Measurements from ENCODE around the gene RTRAF. TPM values are rescaled to one million over a fixed set of nuclear protein-coding genes. Genes with fewer than 3 reads are reported as not detected.

The RTRAF gene
- total and polyA plus RNA-seq, 12 donors, result 178 to 276 (median 214) TPM

DNA sequence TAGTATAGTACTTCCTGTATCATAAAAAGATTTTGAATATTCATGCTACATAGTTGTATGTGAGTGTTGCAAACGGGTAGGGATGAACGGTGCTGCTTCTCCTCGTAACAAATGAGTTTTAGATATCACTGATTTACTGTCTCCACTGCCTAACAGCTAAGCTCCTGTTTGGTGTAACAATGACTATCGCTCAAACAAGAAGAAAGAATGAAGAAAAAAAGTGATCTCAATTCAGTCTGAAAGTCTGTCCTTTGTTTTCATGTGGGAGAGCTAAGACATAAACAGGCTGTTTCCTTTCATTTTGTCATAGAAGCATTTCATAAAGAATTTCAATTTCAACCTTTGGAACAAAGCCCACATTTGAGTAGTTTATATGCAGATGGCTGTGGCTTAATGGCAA lies 26.1 kb upstream of the RTRAF start:
- DNase-seq (no peak), ATAC-seq (no peak)
- intact Hi-C loops (cut with DNase I), result no loop called here
- peak overlapping the region in 5 of 10 donors; percentile 5 to 26 (median 18) for H3K4me3 ChIP-seq
- TF ChIP-seq, protein P1, sequence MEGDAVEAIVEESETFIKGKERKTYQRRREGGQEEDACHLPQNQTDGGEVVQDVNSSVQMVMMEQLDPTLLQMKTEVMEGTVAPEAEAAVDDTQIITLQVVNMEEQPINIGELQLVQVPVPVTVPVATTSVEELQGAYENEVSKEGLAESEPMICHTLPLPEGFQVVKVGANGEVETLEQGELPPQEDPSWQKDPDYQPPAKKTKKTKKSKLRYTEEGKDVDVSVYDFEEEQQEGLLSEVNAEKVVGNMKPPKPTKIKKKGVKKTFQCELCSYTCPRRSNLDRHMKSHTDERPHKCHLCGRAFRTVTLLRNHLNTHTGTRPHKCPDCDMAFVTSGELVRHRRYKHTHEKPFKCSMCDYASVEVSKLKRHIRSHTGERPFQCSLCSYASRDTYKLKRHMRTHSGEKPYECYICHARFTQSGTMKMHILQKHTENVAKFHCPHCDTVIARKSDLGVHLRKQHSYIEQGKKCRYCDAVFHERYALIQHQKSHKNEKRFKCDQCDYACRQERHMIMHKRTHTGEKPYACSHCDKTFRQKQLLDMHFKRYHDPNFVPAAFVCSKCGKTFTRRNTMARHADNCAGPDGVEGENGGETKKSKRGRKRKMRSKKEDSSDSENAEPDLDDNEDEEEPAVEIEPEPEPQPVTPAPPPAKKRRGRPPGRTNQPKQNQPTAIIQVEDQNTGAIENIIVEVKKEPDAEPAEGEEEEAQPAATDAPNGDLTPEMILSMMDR (IDR thresholded peaks at IDR 0.05), result no peak
- peaks cover 0 to 26% (median 4%) of the 10 kb centered on the region in 9 donors for H3K4me1 ChIP-seq
- peaks cover 0 to 27% (median 0%) of the 10 kb centered on the region in 9 donors for H3K36me3 ChIP-seq
- peaks cover 0 to 25% (median 15%) of the 10 kb centered on the region in 11 donors for H3K9me3 ChIP-seq
- 28 to 44% methylated on average over 4 of the region's 4 CpGs for WGBS, 2 donors
- H3K27ac ChIP-seq, result peak overlapping the region in 1 of 10 donors; percentile 5
- peaks cover 0 to 4% (median 0%) of the 10 kb centered on the region in 7 donors for H3K27me3 ChIP-seq

DNA sequence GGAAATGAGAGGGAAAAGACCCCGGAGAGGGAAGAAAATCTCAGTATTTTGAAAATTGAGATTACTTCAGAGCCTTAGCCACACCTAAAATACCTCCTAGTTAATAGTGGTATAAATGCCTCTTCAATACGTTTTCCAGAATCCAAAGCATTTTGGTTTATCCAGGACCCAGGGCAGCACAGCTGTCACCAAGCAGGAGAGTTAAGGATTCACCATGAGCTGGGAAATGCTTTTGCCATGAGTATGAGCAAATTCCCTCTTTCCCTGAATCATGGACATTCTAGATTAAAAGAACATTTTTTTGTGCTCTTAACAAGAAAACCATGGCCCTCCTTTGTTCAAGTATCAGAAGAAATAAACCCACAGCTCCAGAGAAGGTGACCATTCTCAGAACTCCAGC lies 21.8 kb upstream of the RTRAF start:
- DNase-seq (no peak), ATAC-seq (no peak)
- WGBS, 2 donors, result 84 to 88% methylated on average over 2 of the region's 2 CpGs
- Histone ChIP-seq H3K9me3 (no peaks in the 10 kb centered on the region), H3K4me3 (no peak overlapping the region), H3K27ac (no peak overlapping the region), H3K27me3 (peaks cover 0 to 4% (median 0%) of the 10 kb centered on the region in 7 donors), H3K36me3 (peaks cover 0 to 20% (median 0%) of the 10 kb centered on the region in 9 donors), H3K4me1 (peaks cover 0 to 18% (median 2%) of the 10 kb centered on the region in 9 donors)
- intact Hi-C loops (cut with DNase I), result no loop called here
- TF ChIP-seq, protein P1 (IDR thresholded peaks at IDR 0.05), result no peak

DNA sequence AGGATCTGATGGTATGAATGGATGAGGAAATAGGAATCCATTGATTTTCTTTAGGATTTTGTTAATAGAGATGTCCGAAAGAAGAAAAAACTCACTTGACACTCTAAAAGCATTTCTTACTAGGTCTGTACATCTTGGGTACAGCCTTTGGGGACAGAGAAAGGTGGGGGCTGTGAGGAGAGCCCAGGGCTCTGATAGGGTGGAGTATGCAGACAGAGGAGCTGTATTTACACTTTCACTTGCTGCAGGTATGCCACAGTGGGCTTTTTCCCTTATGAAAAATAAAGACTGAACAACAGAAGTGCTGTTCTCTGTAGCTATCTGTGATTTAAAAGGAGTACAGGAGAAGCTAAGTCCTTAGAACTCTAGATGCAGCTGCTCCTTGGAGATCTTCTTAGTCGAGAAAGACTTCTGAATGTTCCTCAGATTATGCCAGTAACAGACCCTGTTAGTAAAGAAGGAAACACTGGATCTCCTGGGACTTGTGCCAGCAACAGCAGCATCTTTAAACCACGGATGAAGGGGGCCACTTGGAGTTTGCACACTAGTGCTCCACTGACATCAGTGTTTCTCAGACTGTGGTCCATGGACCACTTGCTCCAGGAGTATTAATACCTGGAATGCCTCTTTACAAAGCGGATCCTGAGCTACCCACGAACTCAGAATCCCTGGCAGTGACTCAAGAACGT lies 19.4 kb upstream of the RTRAF start:
- H3K36me3 ChIP-seq, result peaks cover 0 to 11% (median 0%) of the 10 kb centered on the region in 9 donors
- no peak for ATAC-seq
- peaks cover 0 to 4% (median 0%) of the 10 kb centered on the region in 7 donors for H3K27me3 ChIP-seq
- no peak overlapping the region for H3K4me3 ChIP-seq
- TF ChIP-seq, protein P1 (IDR thresholded peaks at IDR 0.05), result no peak
- 68 to 71% methylated on average over 6 of the region's 6 CpGs for WGBS, 2 donors
- no peaks in the 10 kb centered on the region for H3K9me3 ChIP-seq
- intact Hi-C loops (cut with DNase I), result loop anchor here in 8 of 10 donors (10.0 kb wide), 4 partner anchors 105 to 685 kb away; partner anchors contain the start of gene GNG2 (in 6 of the 8)
- H3K27ac ChIP-seq, result no peak overlapping the region
- no peak for DNase-seq
- H3K4me1 ChIP-seq, result no peaks in the 10 kb centered on the region

DNA sequence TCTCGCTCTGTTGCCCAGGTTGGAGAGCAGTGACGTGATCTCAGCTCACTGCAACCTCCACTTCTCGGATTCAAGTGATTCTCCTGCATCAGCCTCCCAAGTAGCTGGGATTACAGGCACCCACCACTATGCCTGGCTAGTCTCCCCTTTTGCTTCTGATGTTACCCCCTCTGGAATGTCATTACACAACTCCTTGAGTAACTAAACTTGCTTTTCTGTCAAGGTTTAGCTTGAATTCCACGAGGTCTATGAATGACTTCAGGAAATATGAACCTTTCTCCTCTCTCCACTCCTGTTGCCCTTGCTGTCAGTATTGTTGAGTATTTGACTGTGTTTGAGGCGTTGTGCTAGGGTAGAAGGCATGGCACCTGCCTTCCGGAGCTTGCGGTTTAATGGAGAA lies 16.8 kb upstream of the RTRAF start:
- 97 to 98% methylated on average over 7 of the region's 7 CpGs for WGBS, 2 donors
- H3K9me3 ChIP-seq, result no peaks in the 10 kb centered on the region
- TF ChIP-seq, protein P1 (IDR thresholded peaks at IDR 0.05), result no peak
- H3K36me3 ChIP-seq, result no peaks in the 10 kb centered on the region
- no peak overlapping the region for H3K4me3 ChIP-seq
- ATAC-seq (no peak), DNase-seq (no peak)
- intact Hi-C loops (cut with DNase I), result loop anchor here in 8 of 10 donors (10.0 kb wide), 4 partner anchors 108 to 688 kb away; partner anchors contain the start of gene GNG2 (in 6 of the 8)
- H3K4me1 ChIP-seq, result no peaks in the 10 kb centered on the region
- no peaks in the 10 kb centered on the region for H3K27me3 ChIP-seq
- no peak overlapping the region for H3K27ac ChIP-seq

Measured in heart right ventricle (tissue), 16 donors.